Uterus (tissue), 4 donors: Measurements from ENCODE around the gene RUNDC3A. TPM values are rescaled to one million over a fixed set of nuclear protein-coding genes. Genes with fewer than 3 reads are reported as not detected.

Source experiments
- DNase-seq, 2 donors: peaks; one replicate each; pipeline ENCODE4 v3.0.0-alpha.2; 2019 to 2020
- H3K27ac ChIP-seq, 2 donors: fragments of 200-600 bp; sonication (generic); 1 replicate in 1 of 2; 2 replicates in 1 of 2; pipeline ENCODE4 v1.5.1; 2016 to 2018
- H3K27me3 ChIP-seq, 2 donors: fragments of 200-600 bp; sonication (generic); one replicate each; pipeline ENCODE4 v1.5.1; 2018 to 2019; ENCODE audit warnings: control low read depth in 1 of 2
- H3K36me3 ChIP-seq, 2 donors: fragments of 200-600 bp; sonication (generic); one replicate each; pipeline ENCODE4 v1.5.1; 2019; ENCODE audit warnings: control low read depth in 1 of 2
- H3K4me1 ChIP-seq, 2 donors: fragments of 200-600 bp; sonication (generic); one replicate each; pipeline ENCODE4 v1.5.1; 2018 to 2019; ENCODE audit warnings: control low read depth in 1 of 2
- H3K4me3 ChIP-seq, 2 donors: fragments of 200-600 bp; sonication (generic); 1 replicate in 1 of 2; 2 replicates in 1 of 2; pipeline ENCODE4 v1.5.1; 2018 to 2019; ENCODE audit warnings: mild to moderate bottlenecking in 1 of 2
- H3K9me3 ChIP-seq, 2 donors: fragments of 200-600 bp; sonication (generic); one replicate each; pipeline ENCODE4 v1.5.1; 2019; ENCODE audit warnings: control low read depth in 1 of 2
- CTCF ChIP-seq, 4 experiments: fragments of 200-600 bp in 2 of 4; fragments of 450-650 bp in 2 of 4; sonication (generic) in 2 of 4; IDR thresholded peaks; one replicate each; pipeline ENCODE4 v1.5.1; 2016 to 2019; ENCODE audit warnings: antibody characterized with exemption in 4 of 4, mild to moderate bottlenecking in 2 of 4, moderate library complexity in 1 of 4
- POLR2A ChIP-seq, 2 donors: fragments of 450-650 bp; IDR thresholded peaks; one replicate each; pipeline ENCODE4 v1.6.1; 2016; ENCODE audit warnings: antibody characterized with exemption in 2 of 2, mild to moderate bottlenecking in 1 of 2, moderate library complexity in 1 of 2
- intact Hi-C: fragments of 100-400 bp; cut with DNase I; formaldehyde crosslinking; loops from one replicate; pipeline ENCODE4 v1.15.1; 2023; ENCODE audit warnings: low total_unique reads
- total RNA-seq, 4 donors: library from RNA; depleted of rRNA in 3 of 4; stranded (reverse); fragments of >200 nt in 3 of 4; gene quantifications; one replicate each; pipeline versions ENCODE4 v1.1.0 to v1.2.4, GENCODE V29; 2014 to 2023
- donor health status: DM: yes; HTN: yes; CAD: no.

The RUNDC3A gene
- total RNA-seq, 4 donors from 2014 or later = 0.69 TPM; not detected in 3

DNA sequence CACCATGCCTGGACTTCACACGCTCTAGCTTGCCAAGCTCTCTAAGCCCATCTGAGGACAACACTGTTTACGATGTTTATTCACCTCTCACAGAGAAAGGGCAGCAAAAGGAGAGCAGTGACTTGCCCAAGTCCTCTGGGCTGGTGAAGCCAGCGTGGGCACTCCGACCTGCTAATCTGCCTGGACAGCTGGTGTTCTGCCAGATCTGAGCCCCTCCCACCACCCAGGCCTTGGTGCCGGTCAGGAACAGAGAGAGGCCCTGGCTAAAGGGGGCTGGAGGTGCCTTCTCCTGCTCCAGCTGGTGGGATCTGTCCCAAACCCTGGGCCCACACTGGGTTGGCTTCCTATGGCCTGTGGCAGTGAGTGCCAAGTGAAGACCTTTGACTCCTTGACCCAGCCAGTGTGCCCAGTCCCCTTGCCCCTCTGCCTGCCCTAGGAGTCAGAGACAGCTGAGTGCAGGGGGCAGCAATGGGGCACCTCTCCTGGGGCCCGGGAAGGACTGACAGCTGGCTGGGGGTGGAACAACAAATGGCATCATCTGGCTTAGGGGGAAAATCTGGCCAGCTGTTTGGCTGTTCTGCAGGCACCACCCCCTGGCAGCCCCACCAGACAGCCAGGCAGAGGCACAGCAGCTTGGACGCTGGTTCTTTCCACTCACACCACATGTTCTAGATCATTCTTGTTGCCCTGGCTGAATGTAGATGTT lies 38.7 kb upstream of the RUNDC3A start:
- DNase-seq = no peak

DNA sequence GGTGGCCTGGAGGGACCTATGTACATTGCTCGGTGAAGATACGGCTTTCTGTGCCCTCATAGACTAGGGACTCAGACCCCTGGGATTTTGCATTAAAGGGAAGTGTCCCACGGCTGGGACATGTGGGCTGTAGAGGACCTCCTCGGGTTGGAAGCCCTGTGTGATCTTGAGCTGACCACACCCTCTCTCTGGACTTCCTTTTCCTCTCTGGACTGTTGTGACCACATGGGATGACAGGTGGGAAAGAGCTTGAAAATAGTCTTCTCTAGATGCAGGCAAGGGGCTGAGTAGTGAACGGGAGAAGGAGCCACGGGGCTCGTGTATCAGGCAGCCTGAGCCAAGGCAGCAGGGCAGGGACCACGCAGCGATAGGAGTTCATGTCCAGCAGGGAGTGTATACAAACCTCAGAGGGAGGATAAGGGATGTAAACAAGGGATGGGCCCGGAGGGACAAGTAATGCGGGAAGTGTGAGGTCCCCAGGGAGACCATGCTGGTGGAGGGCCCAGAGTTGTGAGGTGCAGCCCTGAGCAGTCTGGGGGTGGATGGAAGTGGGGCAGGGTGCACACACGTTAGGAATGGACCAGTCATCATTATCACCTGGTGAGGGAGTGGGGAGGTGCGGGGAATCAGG lies 36.0 kb upstream of the RUNDC3A start:
- Histone ChIP-seq H3K27me3 (no peaks in the 10 kb centered on the region), H3K4me3 (no peak overlapping the region), H3K9me3 (no peaks in the 10 kb centered on the region), H3K27ac (no peak overlapping the region), H3K36me3 (no peaks in the 10 kb centered on the region), H3K4me1 (no peaks in the 10 kb centered on the region)
- intact Hi-C loops = no loop called here
- TF ChIP-seq POLR2A (IDR thresholded peaks at IDR 0.05) = no peak
- TF ChIP-seq CTCF (IDR thresholded peaks at IDR 0.05) = no peak
- no peak for DNase-seq

More for the DNA sequence above, 38.7 kb upstream of the RUNDC3A start:
- Histone ChIP-seq H3K27me3 (no peaks in the 10 kb centered on the region), H3K4me1 (no peaks in the 10 kb centered on the region), H3K4me3 (no peak overlapping the region), H3K36me3 (no peaks in the 10 kb centered on the region), H3K27ac (no peak overlapping the region), H3K9me3 (no peaks in the 10 kb centered on the region)
- no peak for TF ChIP-seq CTCF (IDR thresholded peaks at IDR 0.05)
- TF ChIP-seq POLR2A (IDR thresholded peaks at IDR 0.05) = no peak
- intact Hi-C loops = no loop called here

DNA sequence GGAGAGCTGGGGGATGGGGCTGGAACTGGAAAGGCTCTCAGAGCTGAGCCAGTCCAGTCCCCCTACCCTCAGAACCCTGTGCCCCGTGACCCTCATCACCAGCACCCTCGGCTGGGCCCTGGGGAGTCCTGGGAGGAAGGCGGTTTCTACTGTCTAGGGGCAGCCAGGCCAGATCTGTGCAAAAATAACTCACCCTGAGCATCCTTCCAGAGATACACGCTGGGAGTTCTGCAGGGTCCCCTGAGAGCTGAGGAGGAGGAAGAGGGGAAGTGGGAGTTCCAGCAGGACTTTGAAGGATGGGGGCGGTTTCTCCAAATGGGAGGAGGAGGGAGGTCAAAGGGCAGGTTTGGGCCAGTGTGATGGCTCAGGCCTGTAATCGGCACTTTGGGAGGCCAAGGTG lies 35.4 kb upstream of the RUNDC3A start:
- intact Hi-C loops = no loop called here
- Histone ChIP-seq H3K9me3 (no peaks in the 10 kb centered on the region), H3K4me1 (no peaks in the 10 kb centered on the region), H3K36me3 (no peaks in the 10 kb centered on the region), H3K4me3 (no peak overlapping the region), H3K27ac (no peak overlapping the region), H3K27me3 (no peaks in the 10 kb centered on the region)
- DNase-seq = no peak
- TF ChIP-seq POLR2A (IDR thresholded peaks at IDR 0.05) = no peak
- no peak for TF ChIP-seq CTCF (IDR thresholded peaks at IDR 0.05)

DNA sequence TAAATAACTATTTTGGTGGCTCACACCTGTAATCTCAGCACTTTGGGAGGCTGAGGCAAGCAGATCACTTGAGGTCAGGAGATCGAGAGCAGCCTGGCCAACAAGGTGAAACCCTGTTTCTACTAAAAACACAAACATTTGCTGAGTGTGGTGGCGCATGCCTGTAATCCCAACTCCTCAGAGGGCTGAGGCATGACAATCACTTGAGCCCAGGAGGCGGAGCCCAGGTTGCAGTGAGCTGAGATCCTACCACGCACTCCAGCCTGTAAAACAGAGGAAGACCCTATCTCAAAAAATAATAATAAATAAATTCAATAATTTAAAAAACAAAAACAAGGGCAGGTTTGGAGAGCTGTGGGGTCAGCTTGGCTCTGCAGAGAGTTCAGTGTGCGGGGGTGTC lies 34.8 kb upstream of the RUNDC3A start:
- Histone ChIP-seq H3K27ac (no peak overlapping the region), H3K36me3 (no peaks in the 10 kb centered on the region), H3K27me3 (no peaks in the 10 kb centered on the region), H3K9me3 (no peaks in the 10 kb centered on the region), H3K4me3 (no peak overlapping the region), H3K4me1 (no peaks in the 10 kb centered on the region)
- intact Hi-C loops = no loop called here
- no peak for DNase-seq
- no peak for TF ChIP-seq CTCF (IDR thresholded peaks at IDR 0.05)
- no peak for TF ChIP-seq POLR2A (IDR thresholded peaks at IDR 0.05)

GRCh38 chr17:44277976-44278375 lies 30.4 kb upstream of the RUNDC3A start:
- H3K4me1 ChIP-seq = no peaks in the 10 kb centered on the region
- TF ChIP-seq POLR2A (IDR thresholded peaks at IDR 0.05) = no peak
- TF ChIP-seq CTCF (IDR thresholded peaks at IDR 0.05) = no peak
- intact Hi-C loops = no loop called here
- no peaks in the 10 kb centered on the region for H3K36me3 ChIP-seq
- no peaks in the 10 kb centered on the region for H3K9me3 ChIP-seq
- no peak overlapping the region for H3K4me3 ChIP-seq
- no peak overlapping the region for H3K27ac ChIP-seq
- no peak for DNase-seq
- no peaks in the 10 kb centered on the region for H3K27me3 ChIP-seq
